NAMALWA (cell line): ENCODE results near the gene SYT15.
A peak's percentile ranks its signal among the peaks of the same experiment; 100 is the strongest.
"Not testable (repeated sequence)": the region's sequence is repeated elsewhere in the genome, so short reads cannot be mapped to it uniquely, and the experiment has no call there.

Experiments
- DNase-seq: peaks from one replicate; pipeline ENCODE4 v3.0.0-alpha.2; 2015; ENCODE audit warnings: low spot score

Gene SYT15

DNA sequence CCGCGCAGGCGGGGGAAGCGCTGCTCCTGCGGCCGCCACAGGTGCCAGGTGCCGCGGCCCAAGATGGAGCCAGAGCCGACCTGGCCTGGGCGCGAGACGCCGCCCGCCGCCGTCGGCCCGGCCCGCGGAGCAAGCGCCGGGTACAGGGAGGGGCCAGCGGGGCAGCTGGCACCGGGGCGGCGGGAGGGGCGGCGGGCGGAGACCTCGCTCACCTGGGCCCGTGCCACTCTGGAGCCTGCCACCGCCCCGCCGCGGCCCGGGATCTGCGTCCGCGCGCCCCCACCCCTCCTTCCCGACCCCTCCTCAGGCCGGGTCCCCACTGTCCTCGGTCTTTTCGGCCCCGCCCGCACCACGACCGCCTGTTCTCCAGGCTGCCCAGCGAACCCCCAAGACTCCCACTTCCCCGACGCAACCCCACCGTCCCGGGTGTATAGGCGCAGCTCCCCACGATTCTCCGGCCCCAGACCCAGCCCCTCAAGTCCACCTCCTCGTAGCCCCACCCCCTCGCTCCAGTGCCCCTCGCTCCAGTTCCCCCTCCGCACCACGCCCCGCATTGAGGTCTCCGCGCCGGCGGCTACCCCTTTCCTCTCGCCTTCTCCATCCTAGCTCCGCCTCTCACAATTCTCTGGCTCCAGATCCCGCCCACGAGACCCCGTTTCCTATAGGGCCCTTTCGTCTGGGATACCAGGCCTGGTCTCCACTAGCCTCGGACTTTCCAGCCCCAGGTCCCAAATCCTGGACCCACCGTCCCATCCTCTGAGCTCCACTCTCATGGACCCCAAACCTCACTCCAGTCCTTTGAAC, 22.2 kb upstream of the SYT15 start, which contains the start of gene GPRIN2:
GPRIN2 (minus strand) TSS at position 144 of the 804 bp plus-strand sequence. CDS start 5,922 bp downstream, outside the sequence.
- no peak for DNase-seq

DNA sequence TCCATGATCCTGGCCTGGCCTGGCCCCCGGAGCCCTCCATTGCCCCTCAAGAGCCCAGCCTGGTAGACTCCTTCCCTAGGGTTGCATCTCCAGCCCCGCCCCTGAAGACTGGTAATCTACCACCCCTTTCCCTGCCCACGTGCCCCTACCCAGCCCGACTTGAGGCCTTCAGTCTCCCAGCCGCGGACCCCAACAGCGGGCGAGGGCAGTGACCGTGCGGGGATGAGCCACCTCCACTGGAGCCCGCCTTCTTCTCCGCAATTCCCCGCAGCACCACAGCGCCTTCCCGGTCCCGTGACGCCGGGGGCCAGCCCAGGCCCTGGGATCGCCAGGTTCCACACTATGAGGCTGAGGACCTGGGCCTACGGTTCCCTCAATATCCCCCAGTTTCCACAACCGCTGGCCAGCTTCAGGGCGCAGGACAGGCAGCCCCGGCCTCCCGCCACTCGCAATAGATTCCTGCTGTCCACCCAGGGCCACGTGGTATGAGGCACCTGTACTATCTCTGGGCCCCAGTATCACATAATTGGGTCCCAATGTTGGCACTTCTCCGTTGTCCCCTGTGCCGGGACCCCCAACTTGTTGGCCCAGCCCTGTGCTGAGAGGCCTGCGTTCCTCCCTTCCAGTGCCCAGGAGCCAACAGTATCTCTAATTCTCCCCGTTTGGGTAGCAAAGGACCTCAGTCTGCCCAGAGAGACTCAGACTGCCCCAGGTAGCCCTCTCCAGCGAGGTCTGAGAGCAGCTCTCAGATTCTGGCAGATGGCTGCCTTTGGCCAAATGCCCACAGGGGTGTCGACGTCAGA, 21.4 kb upstream of the SYT15 start:
- DNase-seq = no peak

DNA sequence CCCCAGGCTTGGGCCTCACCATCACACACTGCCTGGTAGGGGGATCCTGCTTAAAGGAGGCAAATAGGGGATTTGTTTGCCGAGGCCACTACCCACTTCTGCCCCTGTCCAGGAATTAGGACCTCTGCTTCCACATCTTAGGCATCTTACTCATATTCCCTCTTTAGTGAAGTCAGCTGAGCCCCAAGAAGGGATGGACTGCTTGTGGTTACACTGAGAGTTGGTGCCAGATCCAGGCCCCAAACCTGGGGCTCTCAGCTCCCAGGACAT, 20.9 kb upstream of the SYT15 start:
- DNase-seq = no peak

- DNase-seq = no peak
These were observed 20.3 kb upstream of the SYT15 start for GRCh38 chr10:46558392-46559185.

DNA sequence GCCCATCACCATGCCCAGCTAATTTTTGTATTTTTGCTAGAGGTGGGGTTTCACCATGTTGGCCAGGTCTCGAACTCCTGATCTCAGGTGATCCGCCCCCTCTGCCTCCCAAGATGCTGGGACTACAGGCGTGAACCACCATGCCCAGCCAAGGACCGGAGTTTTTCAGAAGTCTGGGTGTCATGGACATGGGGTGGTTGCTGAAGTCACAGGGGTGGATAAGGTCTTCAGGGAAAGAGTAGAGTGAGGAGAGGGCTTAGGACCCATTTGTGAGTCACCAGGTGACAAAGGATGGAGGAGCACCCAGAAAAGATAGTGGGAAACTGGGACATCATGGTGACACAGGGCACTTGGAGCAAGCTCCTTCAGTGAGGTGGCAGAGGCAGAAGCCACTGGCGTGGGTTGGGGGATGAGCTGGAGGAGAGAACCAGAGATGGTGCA, 19.7 kb upstream of the SYT15 start:
- no peak for DNase-seq

- DNase-seq = no peak
These were observed 18.5 kb upstream of the SYT15 start for GRCh38 chr10:46560381-46560780.

GRCh38 chr10:46560952-46561351, 18.0 kb upstream of the SYT15 start:
- no peak for DNase-seq

DNA sequence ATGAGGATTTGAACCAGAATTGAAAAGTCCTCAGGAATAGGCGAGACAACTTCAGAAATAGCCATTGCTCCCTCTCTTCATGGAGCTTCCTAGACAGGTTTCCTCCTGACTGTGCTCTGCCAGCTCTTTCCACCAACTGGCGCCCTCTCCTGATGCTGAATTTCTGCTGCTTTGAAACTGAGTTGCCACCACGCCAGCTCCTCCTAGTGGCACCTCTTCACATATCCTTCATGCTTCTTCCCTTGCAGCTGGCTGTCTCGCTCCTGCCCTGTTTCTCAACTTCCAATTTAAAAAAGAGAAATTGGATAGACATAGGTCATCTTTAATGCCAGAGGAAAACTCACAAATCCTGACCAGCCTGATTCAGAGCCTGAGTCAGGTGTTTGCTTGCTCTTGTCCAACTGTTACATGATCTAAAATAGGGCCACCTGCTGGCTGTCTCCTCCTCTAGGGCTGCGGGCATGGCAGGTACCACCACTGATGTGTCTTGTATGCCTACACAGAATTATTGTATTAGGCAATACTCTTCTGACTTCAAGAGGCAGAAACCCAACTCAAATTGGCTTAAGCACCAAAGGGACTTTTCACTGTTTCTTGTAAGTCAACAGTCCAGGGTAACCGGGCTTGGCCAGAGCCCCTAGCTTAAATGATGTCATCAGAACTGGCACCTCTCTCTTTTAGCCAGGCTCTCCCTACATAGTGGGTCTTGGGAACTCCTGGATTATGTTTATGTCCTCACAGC, 13.2 kb upstream of the SYT15 start:
- peak; percentile 74 for DNase-seq

GRCh38 chr10:46567151-46567550, 11.8 kb upstream of the SYT15 start:
- not testable (repeated sequence) for DNase-seq

DNA sequence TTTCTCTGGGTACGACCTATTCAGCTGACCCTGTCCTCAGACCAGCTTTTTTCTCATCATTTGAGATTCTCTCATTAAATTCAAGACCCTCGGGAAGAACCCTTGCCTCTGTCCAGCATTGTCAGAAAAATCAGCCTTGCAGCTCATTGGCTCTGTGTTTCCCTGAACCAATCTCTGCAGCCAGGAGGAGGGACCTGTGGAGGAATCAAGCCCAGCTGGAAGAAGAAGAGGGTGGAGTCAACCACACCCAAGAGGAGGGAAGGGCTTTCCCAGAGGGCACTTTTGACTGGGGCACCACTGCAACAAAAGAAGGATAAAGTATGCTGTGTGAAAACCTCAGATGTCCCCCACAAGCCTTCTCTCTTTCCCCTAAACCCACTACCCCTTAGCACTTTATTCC, 8.3 kb upstream of the SYT15 start:
- not testable (repeated sequence) for DNase-seq

- not testable (repeated sequence) for DNase-seq
These were observed 6.2 kb upstream of the SYT15 start for GRCh38 chr10:46572765-46573164.

- DNase-seq = not testable (repeated sequence)
These were observed 5.6 kb upstream of the SYT15 start for GRCh38 chr10:46573314-46573713.

GRCh38 chr10:46573884-46574283, 5.0 kb upstream of the SYT15 start:
- DNase-seq = not testable (repeated sequence)

DNA sequence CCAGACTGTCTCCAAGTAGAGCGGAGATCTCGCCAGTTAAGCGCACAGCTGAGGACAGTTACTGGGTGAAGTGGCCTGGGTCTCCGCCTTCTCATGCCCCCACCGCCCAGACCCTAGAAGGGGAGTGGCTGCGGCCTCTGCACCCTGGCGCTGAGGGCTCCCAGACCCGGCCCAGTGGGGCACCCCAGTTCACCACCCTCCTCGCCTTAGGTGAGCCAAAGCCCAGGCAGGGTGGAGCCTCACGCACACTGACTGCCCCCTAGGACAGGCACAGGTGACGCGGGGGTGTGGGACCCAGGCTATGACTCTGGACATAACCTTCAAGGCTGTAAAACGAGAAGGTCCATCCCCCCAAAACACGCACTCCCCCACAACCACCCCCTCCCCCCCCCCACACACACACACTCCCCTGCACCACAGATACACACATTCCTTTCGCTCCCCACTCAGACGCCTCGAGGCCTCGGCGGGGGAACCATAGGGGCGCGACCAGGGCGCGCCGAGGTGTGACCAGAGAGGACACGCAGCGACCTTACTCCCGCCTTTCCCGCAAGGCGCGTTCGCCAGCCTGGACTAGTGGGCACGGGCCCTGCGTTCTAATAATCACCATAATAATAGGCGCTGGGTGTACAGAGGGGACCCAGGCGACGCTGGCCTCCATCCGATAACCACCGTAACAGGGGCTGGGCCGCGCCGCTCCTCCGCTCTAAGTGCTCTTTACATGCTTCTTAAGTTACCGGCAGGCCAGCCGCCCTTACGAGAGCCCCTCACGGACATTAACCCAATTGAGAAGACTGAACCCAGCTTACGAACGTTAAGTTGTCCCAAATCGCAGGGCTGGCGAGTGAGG, 1.1 kb upstream of the SYT15 start:
- DNase-seq = not testable (repeated sequence)

GRCh38 chr10:46579378-46579777, 450 bp downstream of the SYT15 start:
- not testable (repeated sequence) for DNase-seq

DNA sequence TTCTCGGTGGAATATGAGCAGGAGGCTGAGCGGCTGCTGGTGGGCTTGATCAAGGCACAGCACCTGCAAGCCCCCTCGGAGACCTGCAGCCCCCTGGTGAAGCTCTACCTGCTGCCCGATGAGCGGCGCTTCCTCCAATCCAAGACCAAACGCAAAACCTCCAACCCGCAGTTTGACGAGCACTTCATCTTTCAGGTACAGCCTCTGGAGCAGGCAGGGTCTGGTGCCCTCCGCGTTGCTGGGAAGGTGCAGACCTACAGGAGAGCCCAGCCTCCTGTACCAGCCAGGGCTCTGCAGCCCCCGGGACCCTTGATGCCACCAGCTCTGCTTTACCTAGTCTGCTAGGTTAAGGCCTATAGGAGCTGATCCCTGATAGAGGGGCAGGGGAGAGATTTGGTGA, 3.1 kb downstream of the SYT15 start:
- DNase-seq = not testable (repeated sequence)

DNA sequence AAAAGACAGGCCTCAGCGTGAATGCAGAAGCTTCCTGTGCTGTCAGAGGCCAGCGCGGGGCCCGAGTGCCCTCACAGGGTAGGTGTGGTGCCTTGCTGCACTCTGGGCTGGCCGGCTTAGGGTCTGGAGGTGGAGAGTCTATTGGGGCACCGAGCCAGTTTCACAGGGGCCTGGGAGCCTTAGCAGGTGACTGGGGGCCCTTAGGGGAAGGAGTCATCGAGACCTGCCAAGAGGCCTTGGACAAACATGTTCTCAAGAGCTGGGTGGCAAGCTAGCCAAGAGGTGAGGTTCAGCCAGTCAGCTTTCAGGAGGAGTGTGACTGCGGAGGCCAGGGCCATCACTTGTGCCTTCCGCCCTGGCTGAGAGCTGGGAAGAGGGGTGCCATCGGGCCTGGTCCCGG, 3.6 kb downstream of the SYT15 start:
- DNase-seq = not testable (repeated sequence)

- not testable (repeated sequence) for DNase-seq
These were observed 5.3 kb downstream of the SYT15 start for GRCh38 chr10:46584196-46584595.

- not testable (repeated sequence) for DNase-seq
These were observed 6.3 kb downstream of the SYT15 start for GRCh38 chr10:46585246-46585645.

DNA sequence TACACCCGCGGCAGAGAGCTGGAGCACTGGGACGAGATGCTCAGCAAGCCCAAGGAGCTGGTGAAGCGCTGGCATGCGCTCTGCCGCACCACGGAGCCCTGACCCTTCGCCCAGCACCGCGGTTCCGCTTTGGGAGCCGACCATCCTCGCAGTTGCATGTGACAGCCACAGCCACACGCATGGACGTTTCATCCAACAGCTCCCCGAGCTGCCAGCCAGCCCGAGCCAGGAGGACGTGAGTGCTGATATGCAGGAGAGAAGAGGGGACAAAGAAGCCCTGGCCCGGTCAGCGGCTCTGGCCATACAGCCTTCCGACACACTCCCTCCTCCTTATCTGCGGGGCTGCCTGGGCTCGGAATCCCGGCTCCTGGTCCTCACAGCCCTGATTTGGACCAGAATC, 8.6 kb downstream of the SYT15 start:
- DNase-seq = not testable (repeated sequence)

DNA sequence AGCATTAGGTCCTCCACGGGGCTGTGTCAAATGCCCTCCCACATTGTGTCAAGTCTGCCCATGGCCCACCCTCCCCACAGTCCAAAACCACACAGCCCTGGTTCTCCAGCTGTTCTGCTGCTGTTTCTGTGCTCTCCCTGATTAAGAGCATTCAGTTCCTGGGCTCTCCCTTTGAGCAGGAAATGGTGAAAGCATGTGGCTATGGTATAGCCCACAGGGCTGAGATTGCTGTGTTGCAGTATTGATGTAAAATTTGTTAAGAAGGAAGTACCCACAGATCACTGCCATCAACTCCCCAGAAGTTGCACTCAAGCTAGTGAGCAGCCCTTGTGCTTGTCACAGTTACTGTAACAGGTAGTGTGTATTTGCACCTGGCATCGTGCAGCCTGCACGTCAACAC, 9.3 kb downstream of the SYT15 start:
- not testable (repeated sequence) for DNase-seq
